Stromal cell of bone marrow (primary cell): ENCODE measurements around the gene UMAD1.

Experiments used
- DNase-seq: peaks from one replicate; pipeline ENCODE4 v3.0.0-alpha.2; 2012; ENCODE audit warnings: low read depth

UMAD1 gene

GRCh38 chr7:7720750-7721621, 80.4 kb downstream of the UMAD1 start:
- no peak for DNase-seq

GRCh38 chr7:7731732-7732131, 91.2 kb downstream of the UMAD1 start:
- no peak for DNase-seq

GRCh38 chr7:7732621-7733281, 92.2 kb downstream of the UMAD1 start:
- peak; percentile 54 for DNase-seq

GRCh38 chr7:7736671-7737070, 96.1 kb downstream of the UMAD1 start:
- no peak for DNase-seq

GRCh38 chr7:7737674-7738073, 97.1 kb downstream of the UMAD1 start:
- no peak for DNase-seq

GRCh38 chr7:7738177-7738576, 97.6 kb downstream of the UMAD1 start:
- DNase-seq = no peak

GRCh38 chr7:7738622-7739021, 98.1 kb downstream of the UMAD1 start:
- DNase-seq = no peak

- no peak for DNase-seq
Observed at GRCh38 chr7:7739204-7740036, 98.9 kb downstream of the UMAD1 start.

GRCh38 chr7:7740037-7740355, 99.4 kb downstream of the UMAD1 start:
- no peak for DNase-seq

- DNase-seq = no peak
Observed at GRCh38 chr7:7742223-7742622, 101.7 kb downstream of the UMAD1 start.

- no peak for DNase-seq
Observed at GRCh38 chr7:7745258-7745657, 104.7 kb downstream of the UMAD1 start.

GRCh38 chr7:7745966-7746365, 105.4 kb downstream of the UMAD1 start:
- DNase-seq = no peak

- no peak for DNase-seq
Observed at GRCh38 chr7:7746458-7746857, 105.9 kb downstream of the UMAD1 start.

GRCh38 chr7:7750571-7751242, 110.2 kb downstream of the UMAD1 start:
- no peak for DNase-seq

GRCh38 chr7:7751243-7752092, 110.9 kb downstream of the UMAD1 start:
- no peak for DNase-seq

GRCh38 chr7:7756577-7756976, 116.0 kb downstream of the UMAD1 start:
- no peak for DNase-seq

- DNase-seq = no peak
Observed at GRCh38 chr7:7757576-7757975, 117.0 kb downstream of the UMAD1 start.

- peak; percentile 56 for DNase-seq
Observed at GRCh38 chr7:7761340-7761973, 120.9 kb downstream of the UMAD1 start.

- DNase-seq = no peak
Observed at GRCh38 chr7:7761974-7762779, 121.6 kb downstream of the UMAD1 start.
